ENCODE data around the gene NDUFS7. TPM values are rescaled to one million over a fixed set of nuclear protein-coding genes. Genes with fewer than 3 reads are reported as not detected.
A peak's percentile ranks its signal among the peaks of the same experiment; 100 is the strongest.

Gene NDUFS7
- total and polyA plus RNA-seq, 2 donors from 2014 or later, result 85.5 to 265 TPM

GRCh38 chr19:1432507-1432887 lies 48.8 kb downstream of the NDUFS7 start:
- Histone ChIP-seq H3K9ac (ENCODE audit: low read length in 3 of 3) (no peak overlapping the region), H3K4me3 (ENCODE audit: low read length in 3 of 3) (no peak overlapping the region), H3K27ac (ENCODE audit: low read depth in 2 of 2, low read length in 2 of 2) (no peak overlapping the region), H3K9me3 (ENCODE audit: control insufficient read depth in 2 of 3, insufficient read depth in 1 of 3, low read length in 3 of 3) (no peaks in the 10 kb centered on the region), H3K36me3 (ENCODE audit: control insufficient read depth in 2 of 3, insufficient read depth in 3 of 3, low read length in 3 of 3) (peaks cover 0 to 21% (median 14%) of the 10 kb centered on the region in 3 donors), H3K4me1 (ENCODE audit: control insufficient read depth in 2 of 3, insufficient read depth in 2 of 3, low read depth in 1 of 3, low read length in 3 of 3) (peaks cover 0 to 2% (median 0%) of the 10 kb centered on the region in 3 donors), H3K27me3 (ENCODE audit: control insufficient read depth, insufficient read depth, low read length) (no peaks in the 10 kb centered on the region)
- intact Hi-C loops (cut with DNase I), result no loop called here
- TF ChIP-seq CTCF (IDR thresholded peaks at IDR 0.05; ENCODE audit: borderline replicate concordance, extremely low read depth, insufficient read depth), result no peak
- peak in 1 of 5 donors; percentile 75 for DNase-seq
- FAIRE-seq, result no peak

- no peaks in the 10 kb centered on the region for H3K27me3 ChIP-seq (ENCODE audit: control insufficient read depth, insufficient read depth, low read length)
- H3K4me1 ChIP-seq (ENCODE audit: control insufficient read depth in 2 of 3, insufficient read depth in 2 of 3, low read depth in 1 of 3, low read length in 3 of 3), result peaks cover 0 to 6% (median 0%) of the 10 kb centered on the region in 3 donors
- peaks cover 0 to 20% (median 12%) of the 10 kb centered on the region in 3 donors for H3K36me3 ChIP-seq (ENCODE audit: control insufficient read depth in 2 of 3, insufficient read depth in 3 of 3, low read length in 3 of 3)
- H3K4me3 ChIP-seq (ENCODE audit: low read length in 3 of 3), result no peak overlapping the region
- TF ChIP-seq CTCF (IDR thresholded peaks at IDR 0.05; ENCODE audit: borderline replicate concordance, extremely low read depth, insufficient read depth), result no peak
- intact Hi-C loops (cut with DNase I), result no loop called here
- H3K9ac ChIP-seq (ENCODE audit: low read length in 3 of 3), result no peak overlapping the region
- FAIRE-seq, result no peak
- H3K27ac ChIP-seq (ENCODE audit: low read depth in 2 of 2, low read length in 2 of 2), result no peak overlapping the region
- peak in 2 of 5 donors; percentile 45 to 76 for DNase-seq
- H3K9me3 ChIP-seq (ENCODE audit: control insufficient read depth in 2 of 3, insufficient read depth in 1 of 3, low read length in 3 of 3), result no peaks in the 10 kb centered on the region
These were observed 49.7 kb downstream of the NDUFS7 start for GRCh38 chr19:1433119-1434039.

GRCh38 chr19:1434040-1434366 lies 50.3 kb downstream of the NDUFS7 start:
- Histone ChIP-seq H3K27ac (ENCODE audit: low read depth in 2 of 2, low read length in 2 of 2) (no peak overlapping the region), H3K36me3 (ENCODE audit: control insufficient read depth in 2 of 3, insufficient read depth in 3 of 3, low read length in 3 of 3) (peaks cover 0 to 20% (median 12%) of the 10 kb centered on the region in 3 donors), H3K4me1 (ENCODE audit: control insufficient read depth in 2 of 3, insufficient read depth in 2 of 3, low read depth in 1 of 3, low read length in 3 of 3) (peaks cover 0 to 6% (median 0%) of the 10 kb centered on the region in 3 donors), H3K9me3 (ENCODE audit: control insufficient read depth in 2 of 3, insufficient read depth in 1 of 3, low read length in 3 of 3) (no peaks in the 10 kb centered on the region), H3K9ac (ENCODE audit: low read length in 3 of 3) (no peak overlapping the region), H3K4me3 (ENCODE audit: low read length in 3 of 3) (no peak overlapping the region), H3K27me3 (ENCODE audit: control insufficient read depth, insufficient read depth, low read length) (no peaks in the 10 kb centered on the region)
- no peak for FAIRE-seq
- intact Hi-C loops (cut with DNase I), result no loop called here
- no peak for DNase-seq
- no peak for TF ChIP-seq CTCF (IDR thresholded peaks at IDR 0.05; ENCODE audit: borderline replicate concordance, extremely low read depth, insufficient read depth)

Data from kidney (tissue), 14 donors.